Stimulated activated CD4-positive, alpha-beta T cell treated with anti-CD3 and anti-CD28 coated beads, Interleukin-12 subunit alpha, Interleukin-12 subunit beta, amount 100 ng/mL, for 4 hours (primary cell): ENCODE results near the gene TAS1R1.
"Not testable (repeated sequence)": the region's sequence is repeated elsewhere in the genome, so short reads cannot be mapped to it uniquely, and the experiment has no call there.

Experiments used
- DNase-seq: peaks from one replicate; pipeline ENCODE4 v3.0.0-alpha.2; 2020

The TAS1R1 gene

DNA sequence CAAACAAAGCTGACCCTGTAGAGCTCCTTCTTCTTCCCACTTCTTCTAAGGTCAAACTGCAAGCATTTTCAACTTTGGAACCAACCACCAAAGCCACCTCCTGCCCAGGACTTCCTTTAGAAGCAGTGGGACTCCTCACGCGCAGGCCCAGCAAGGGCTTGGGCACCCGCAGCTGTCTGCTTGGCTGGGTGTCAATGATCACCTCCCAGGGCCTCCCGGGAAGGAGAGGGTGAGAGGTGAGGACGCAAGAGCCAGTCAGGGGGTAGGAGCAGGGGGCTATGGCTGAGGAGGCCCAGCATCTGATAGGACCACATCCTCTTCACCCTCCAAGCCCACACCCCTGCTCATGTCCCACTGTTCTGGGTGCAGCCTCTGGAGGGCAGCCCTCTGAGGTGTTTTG is 37.3 kb downstream of the TAS1R1 start:
- no peak for DNase-seq

DNA sequence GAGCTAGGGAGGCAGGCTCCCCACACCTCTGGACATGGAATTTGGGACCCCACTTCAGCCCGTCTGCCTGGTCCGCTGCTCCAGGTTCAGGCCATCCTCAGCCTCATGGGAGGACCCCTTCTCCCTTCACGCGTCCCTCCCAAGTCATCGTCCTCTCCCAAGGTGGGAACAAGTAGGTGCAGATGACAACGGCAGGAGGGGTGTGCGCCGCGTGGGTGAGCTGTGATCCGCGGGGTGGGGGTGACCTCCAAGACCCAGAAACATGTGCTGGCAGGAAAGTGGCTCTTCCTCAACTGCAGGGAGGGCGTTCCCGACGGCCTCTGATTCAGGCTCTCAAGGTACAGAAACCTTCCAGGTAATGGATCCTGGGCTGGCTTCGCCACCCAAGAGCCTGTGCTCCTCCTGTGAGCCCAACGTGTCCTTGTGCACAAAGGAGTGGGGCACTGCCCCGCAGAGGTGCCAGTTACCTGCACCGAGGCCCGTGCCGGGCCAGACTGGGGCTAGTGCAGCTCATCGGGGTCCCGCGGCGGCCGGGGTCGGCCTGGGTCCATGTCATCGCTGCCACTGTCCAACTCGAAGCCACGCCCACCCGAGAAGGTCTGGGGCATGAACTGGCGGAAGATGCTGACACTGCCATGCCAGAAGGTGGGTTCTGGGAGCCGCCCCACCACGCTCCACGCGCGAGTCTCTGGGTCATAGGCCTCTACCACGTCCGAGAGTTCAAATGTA is 37.9 kb downstream of the TAS1R1 start:
- no peak for DNase-seq

GRCh38 chr1:6593810-6594209 is 38.7 kb downstream of the TAS1R1 start:
- DNase-seq, result no peak

- no peak for DNase-seq
Observed at GRCh38 chr1:6594977-6595740, 40.1 kb downstream of the TAS1R1 start.

GRCh38 chr1:6596351-6596750 is 41.2 kb downstream of the TAS1R1 start:
- no peak for DNase-seq

DNA sequence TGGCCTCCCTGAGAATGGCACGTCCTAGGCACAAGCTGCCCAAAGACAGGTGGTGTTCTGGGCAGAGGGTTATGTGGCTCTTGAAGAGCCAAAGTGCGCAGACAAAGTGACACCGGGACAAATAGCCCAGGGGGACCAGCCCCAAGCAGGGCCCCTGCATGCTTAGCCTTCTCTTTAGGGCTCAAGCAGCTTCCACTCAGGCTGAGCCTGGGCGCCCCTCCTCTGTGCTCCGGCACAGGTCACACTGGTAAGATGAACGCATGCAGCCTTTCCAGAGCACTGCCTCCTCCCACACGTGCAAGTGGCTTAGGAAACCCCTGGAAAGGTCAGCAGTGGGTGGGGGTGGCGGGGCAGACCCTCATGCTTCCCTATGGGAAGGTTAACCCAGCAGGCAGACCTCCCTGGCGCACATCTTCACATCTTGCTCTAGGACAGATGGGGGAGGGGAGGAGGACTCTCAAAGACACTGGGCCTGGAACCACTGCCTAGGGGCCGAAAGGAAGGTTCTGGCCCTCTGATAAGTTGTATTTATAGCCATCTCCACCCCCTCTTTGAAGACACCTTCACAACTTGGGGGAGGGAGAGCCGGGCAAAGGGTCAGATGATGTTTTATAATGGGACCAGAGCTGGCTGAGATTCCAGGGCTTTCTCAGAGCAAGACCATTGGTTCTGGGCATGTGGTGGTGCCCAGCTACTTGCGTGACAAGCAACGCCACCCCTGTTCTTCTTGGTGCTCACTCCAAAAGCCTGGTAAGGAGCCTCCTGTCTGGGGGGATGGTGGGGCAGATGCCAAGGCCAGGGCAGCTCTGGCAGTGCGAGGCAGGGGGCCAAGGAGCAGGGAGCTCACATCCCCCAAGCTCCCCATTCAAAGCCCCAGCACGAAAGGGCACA is 42.0 kb downstream of the TAS1R1 start:
- DNase-seq, result no peak

DNA sequence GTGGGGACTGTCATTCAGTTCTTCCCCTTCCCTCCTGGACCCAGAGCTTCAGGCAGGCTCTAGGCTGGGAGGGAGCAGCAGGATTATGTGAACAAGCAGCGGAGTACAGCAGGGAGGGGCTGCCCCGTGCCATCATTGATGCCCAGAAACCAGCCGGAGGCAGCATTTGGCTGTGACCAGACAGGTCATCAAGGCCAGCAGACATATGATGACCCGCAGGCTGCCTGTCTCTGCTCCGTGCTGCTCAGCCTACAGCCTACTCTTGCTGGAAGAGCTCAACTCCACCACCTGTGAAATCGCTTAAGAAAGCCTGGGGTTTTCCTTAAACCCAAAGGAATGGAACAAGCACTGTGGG is 42.6 kb downstream of the TAS1R1 start:
- DNase-seq, result no peak

DNA sequence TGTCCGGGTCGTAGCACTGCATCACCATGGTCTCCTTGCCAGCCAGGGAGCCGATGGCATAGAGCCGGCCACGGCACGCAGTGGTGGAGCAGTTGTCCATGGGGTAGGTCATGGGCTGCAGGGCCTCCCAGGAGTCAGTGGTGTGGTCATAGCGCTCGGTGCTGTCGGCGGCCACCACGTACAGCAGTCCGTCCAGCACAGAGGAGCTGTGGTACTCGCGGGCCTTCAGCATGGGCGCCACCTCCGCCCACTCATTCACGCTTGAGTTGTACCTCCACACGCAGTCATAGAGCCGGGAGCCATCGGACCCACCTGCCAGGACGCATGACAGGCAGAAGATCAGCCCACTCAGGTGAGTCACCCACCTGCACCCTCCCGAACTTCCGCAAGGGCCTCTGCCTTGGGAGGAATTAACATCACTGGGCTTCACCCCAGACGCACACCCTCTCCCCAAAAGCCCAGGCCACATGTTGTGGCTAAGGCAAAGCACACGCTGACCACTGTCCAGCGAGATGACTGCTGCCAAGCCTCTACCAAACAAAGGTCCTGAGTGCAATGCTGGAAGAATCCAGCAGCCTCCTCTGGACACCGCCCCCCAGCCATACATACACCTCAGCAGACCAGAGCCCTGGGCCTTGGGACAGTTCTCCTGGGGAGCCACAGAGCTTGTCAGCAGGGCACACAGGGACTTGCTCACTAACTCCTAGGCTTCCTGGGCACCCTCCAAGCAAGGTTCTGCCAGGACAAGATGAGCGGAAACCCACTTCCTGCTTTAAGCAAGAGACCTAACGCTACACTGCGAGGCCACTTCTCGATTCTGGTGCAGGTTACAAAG is 44.3 kb downstream of the TAS1R1 start:
- DNase-seq, result peak; percentile 56

- not testable (repeated sequence) for DNase-seq
Observed at GRCh38 chr1:6599991-6600390, 44.9 kb downstream of the TAS1R1 start.

DNA sequence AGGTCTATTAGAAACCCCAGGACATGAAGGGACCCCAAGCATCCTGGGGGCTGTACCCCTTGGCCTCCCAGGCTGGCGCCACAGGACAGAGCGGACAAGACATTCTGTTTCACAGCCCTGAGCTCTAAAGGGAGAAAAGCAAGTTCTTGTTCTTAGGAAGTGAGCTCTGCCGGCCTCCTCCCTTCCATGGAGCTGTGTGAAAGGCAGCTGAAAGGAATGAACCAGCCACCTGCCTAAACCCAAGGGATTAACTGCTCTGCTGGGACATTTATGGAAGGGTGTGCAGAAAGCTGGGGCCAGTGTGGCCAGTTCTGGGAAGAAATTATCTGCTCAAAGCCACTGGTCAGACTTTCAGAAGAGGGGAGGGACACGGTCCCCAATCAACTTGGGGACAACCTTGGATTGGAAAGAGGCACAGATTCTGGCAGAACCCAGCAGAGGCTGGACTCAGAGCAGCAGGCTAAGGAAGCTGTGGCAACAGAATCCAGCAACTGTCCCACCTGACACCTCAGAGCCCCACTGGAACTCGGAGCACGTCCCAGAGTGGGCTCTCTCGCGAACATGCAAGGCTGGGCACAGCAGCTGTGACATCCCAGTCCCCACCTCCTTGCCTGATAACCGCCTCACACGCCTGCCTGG is 45.4 kb downstream of the TAS1R1 start:
- DNase-seq, result no peak

DNA sequence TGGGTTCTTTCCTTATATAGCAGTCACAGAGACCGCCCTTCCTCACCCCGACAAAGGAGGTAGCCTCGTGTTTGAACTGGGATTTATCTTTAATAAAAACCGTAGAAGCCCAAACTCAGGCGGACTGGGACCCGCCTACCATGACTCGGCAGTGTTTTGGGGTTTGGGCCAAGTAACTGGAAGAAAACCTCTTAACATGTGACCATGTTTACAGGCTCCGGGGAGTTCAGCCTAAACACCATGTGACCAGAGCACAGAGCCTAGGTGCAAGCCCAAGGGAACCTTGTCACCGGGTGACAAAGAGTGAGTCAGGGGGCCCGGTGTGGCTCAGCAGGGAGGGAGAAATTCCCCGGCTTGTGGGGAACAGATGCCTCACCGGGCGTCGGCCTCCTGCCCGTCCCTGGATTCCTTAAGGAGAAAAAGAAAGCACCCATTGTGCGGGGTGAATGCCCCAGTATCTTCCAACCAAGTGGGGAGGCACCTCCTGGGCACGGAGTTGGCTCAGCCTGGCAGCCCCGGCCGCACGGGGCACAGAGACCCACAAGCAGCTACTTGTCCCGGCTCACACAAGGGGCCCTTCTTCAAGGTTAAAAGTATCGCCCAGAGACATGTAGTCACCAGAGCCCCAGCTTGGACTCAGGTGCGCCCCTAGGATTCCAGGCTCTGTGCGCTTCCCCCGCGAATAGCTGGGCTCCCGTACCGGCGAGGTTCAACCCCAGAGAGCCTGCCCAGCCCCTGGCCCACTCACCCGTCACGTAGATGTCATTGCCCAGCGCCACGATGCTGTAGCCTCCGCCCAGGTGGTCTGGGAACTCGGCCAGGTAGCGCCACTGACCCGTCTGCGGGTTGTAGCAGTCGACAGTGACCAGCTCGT is 46.2 kb downstream of the TAS1R1 start:
- DNase-seq, result peak; percentile 74

GRCh38 chr1:6601923-6602668 is 47.0 kb downstream of the TAS1R1 start:
- no peak for DNase-seq

DNA sequence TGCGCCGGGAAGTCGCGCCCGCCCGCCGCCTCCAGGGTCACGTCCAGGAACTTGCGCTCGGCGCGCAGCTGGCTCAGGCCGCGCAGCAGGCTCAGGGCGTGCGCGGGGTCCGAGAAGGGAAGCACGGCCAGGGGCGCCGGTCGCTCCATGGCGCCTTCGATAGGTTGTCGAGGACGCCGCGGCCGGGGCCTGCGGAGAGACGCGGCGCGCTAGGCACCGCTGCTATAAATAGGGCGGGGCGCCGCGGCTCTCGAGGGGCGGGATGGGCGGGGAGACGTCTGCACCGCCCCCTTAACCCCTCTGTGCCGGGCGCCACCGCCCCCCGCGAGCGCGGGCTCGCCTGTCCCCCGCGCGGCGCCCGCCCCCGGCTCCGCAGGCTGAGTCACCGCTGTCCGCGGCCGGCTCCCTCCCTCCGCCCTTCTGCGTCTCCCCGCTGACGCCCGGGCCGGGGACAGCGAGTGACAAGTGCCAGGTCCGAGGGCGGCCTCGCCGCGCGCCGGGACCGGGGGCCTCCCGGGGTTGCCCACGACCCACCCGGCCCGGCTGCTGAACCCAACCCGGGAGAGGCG is 47.6 kb downstream of the TAS1R1 start, which contains the start of gene KLHL21:
Gene KLHL21, minus strand, starts transcription at position 201 of the 569 bp plus-strand sequence. Its CDS starts 52 bp downstream, at position 149.
- DNase-seq, result peak; percentile 84

GRCh38 chr1:6603238-6603914 is 48.3 kb downstream of the TAS1R1 start:
- peak; percentile 46 for DNase-seq

GRCh38 chr1:6603915-6604558 is 48.9 kb downstream of the TAS1R1 start:
- DNase-seq, result no peak

DNA sequence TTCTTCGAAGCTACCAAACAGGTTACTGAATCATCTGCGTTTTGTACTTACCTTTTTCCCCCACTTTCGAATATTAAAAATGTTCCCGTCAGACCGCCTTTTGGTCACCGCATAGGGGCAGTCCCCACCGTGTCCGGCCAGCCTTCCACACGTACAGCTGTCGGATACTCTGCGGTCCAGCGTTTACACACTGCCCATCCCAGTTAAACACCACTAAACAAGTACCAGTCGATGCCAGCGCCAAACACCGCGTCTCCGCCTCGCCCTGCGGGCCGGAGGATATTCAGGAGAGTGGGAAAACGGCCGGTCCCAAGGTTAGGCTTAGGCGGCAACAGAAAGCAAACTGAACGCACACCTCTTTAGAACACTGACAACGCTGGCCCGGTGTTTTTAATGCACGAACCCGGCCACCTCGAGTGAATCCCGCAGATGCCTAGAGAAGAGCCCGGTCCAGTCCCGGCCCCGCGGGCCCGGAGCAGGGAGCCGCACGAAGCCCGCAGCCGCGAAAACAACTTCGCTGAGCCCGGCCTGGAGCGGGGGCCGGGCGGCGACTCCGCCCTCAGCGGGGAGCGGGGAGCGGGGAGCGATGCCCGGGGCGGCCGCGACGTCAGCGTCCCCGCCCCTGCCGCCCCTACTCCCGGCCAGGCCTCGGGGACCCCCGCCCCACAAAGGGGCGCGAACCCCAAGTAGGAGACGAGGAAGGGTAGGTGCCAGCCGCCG is 57.7 kb downstream of the TAS1R1 start:
- no peak for DNase-seq

DNA sequence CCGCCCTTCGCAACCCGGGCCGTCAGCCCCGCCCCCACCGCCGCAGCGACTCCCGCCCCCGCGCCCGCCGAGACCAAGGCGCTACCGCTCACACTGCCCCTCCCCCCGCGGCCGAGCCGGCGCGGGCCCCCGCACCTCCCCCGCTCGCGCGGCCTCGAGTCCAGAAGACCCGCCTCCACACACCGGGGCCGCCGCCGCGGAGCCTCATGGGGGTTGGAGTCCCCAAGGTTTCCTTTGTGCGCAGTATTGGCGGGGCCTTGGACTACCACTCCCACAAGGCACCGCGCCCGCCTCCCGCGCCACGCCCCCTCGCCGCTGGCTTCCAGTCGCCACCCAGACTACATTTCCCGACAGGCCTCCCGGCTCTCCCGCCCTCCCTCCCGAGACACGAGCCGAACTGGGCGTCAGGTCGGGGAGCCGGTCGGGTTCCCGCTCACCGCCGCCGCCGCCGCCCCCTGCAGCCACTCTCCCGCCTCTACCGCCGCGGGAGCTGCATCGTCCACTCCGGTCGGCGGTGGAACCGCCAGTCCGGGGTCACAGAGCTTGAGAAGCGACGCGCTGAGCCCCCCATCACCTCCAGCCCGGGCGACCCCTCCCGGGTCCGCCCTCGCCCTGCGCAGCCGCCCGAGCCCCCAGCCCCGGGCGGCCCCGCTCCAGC is 58.4 kb downstream of the TAS1R1 start, which contains the start of gene PHF13:
Gene PHF13, plus strand, starts transcription at position 371 of the 658 bp plus-strand sequence. CDS start 336 bp downstream, outside the sequence.
- peak; percentile 99 for DNase-seq
